Endothelial cell of umbilical vein (primary cell): Measurements from ENCODE around the gene PLXNA4. TPM values are rescaled to one million over a fixed set of nuclear protein-coding genes. Genes with fewer than 3 reads are reported as not detected.

Experiments used
- BruUV-seq: library from RNA; stranded (reverse); fragments of 400-500 nt; replicated peaks from 2 replicates; lab custom pipeline; 2021; lab: Mats Ljungman, UMichigan
- CTCF ChIA-PET: fragments of 300-600, 350-600 bp; sonication (Branson Sonifier 250); formaldehyde crosslinking; loops from one replicate; lab custom pipeline; 2021; ENCODE audit warnings: antibody characterized with exemption, inconsistent platforms; lab: Charles Lee
- POLR2A ChIA-PET: fragments of 300-600, 350-600 bp; sonication (Branson Sonifier 250); formaldehyde crosslinking; loops from one replicate; lab custom pipeline; 2021; ENCODE audit warnings: antibody characterized with exemption, inconsistent platforms; lab: Charles Lee
- DNase-seq: peaks from one replicate; pipeline ENCODE4 v3.0.0-alpha.2; 2011; ENCODE audit warnings: low read depth, low spot score
- FAIRE-seq: peaks from 2 replicates; lab custom pipeline; 2011; peaks lifted over from hg19 to GRCh38; lab: Jason Lieb, UNC
- H2AFZ ChIP-seq: 2 replicates; pipeline ENCODE4 v1.6.0; 2012; ENCODE audit warnings: low read depth, low read length, control low read depth, inconsistent platforms
- H3K27ac ChIP-seq: 2 replicates; pipeline ENCODE4 v1.5.1; 2011; ENCODE audit warnings: low read depth, mild to moderate bottlenecking, control low read depth, low read length, moderate library complexity; ENCODE audit not compliant: insufficient read depth
- H3K27me3 ChIP-seq, 2 experiments: 2 replicates each; pipeline versions ENCODE4 v1.6.0 to v1.6.1; 2011; ENCODE audit warnings: low read length in 2 of 2, mixed read lengths in 1 of 2; ENCODE audit not compliant: control insufficient read depth in 2 of 2, insufficient read depth in 2 of 2
- H3K36me3 ChIP-seq, 2 experiments: 2 replicates in 1 of 2; 3 replicates in 1 of 2; pipeline ENCODE4 v1.5.1; 2011; ENCODE audit warnings: low read length in 2 of 2, mild to moderate bottlenecking in 1 of 2, moderate library complexity in 1 of 2; ENCODE audit not compliant: control insufficient read depth in 2 of 2, insufficient read depth in 2 of 2; ENCODE audit errors: extremely low read depth in 1 of 2
- H3K4me1 ChIP-seq: 3 replicates; pipeline ENCODE4 v1.5.1; 2011; ENCODE audit warnings: mild to moderate bottlenecking, low read length; ENCODE audit not compliant: control insufficient read depth, insufficient read depth; ENCODE audit errors: extremely low read depth
- H3K4me2 ChIP-seq: 2 replicates; pipeline ENCODE4 v1.6.1; 2011; ENCODE audit warnings: low read length, control low read depth, mixed read lengths; ENCODE audit not compliant: insufficient read depth
- H3K4me3 ChIP-seq, 3 experiments: fragments of 200-600 bp in 1 of 3; sonication (generic), shearing (Covaris generic) in 1 of 3; replicated peaks in 1 of 3; 2 replicates each; pipeline ENCODE4 v1.5.1; 2011 to 2016; ENCODE audit warnings: control low read depth in 3 of 3, low read length in 3 of 3, mild to moderate bottlenecking in 2 of 3, inconsistent platforms in 1 of 3, low read depth in 1 of 3, moderate library complexity in 1 of 3; ENCODE audit not compliant: insufficient read depth in 1 of 3
- H3K79me2 ChIP-seq: 2 replicates; pipeline ENCODE4 v1.6.0; 2012; ENCODE audit warnings: low read length, inconsistent platforms; ENCODE audit not compliant: control insufficient read depth, insufficient read depth
- H3K9ac ChIP-seq: replicated peaks from 2 replicates; pipeline ENCODE3; 2011; ENCODE audit warnings: low read length, control low read depth; ENCODE audit not compliant: insufficient read depth; ENCODE audit errors: extremely low read depth
- H3K9me1 ChIP-seq: replicated peaks from 3 replicates; pipeline ENCODE4 v1.6.0; 2011; ENCODE audit warnings: mild to moderate bottlenecking, low read length; ENCODE audit not compliant: control insufficient read depth, insufficient read depth; ENCODE audit errors: extremely low read depth
- H3K9me3 ChIP-seq: replicated peaks from 2 replicates; pipeline ENCODE4 v1.5.1; 2012; ENCODE audit warnings: low read length, inconsistent platforms; ENCODE audit not compliant: control insufficient read depth, insufficient read depth
- H4K20me1 ChIP-seq: replicated peaks from 2 replicates; pipeline ENCODE3; 2011; ENCODE audit warnings: mild to moderate bottlenecking, low read length; ENCODE audit not compliant: control insufficient read depth, insufficient read depth; ENCODE audit errors: extremely low read depth
- CTCF ChIP-seq, 2 donors: IDR thresholded peaks; 1 replicate in 1 of 2; 2 replicates in 1 of 2; pipeline ENCODE4 v1.5.1; 2011; ENCODE audit warnings: low read length in 2 of 2, mild to moderate bottlenecking in 2 of 2, moderate library complexity in 2 of 2, control low read depth in 1 of 2, inconsistent platforms in 1 of 2, low read depth in 1 of 2; ENCODE audit not compliant: insufficient read depth in 1 of 2; ENCODE audit errors: extremely low read depth in 1 of 2
- EZH2 ChIP-seq: IDR thresholded peaks from 2 replicates; pipeline ENCODE4 v1.6.1; 2012; ENCODE audit warnings: borderline replicate concordance, low read depth, mild to moderate bottlenecking, moderate library complexity, low read length, inconsistent platforms; ENCODE audit not compliant: severe bottlenecking
- FOS ChIP-seq: IDR thresholded peaks from 2 replicates; pipeline ENCODE4 v1.6.1; 2011; ENCODE audit warnings: mild to moderate bottlenecking, low read length, moderate library complexity, borderline replicate concordance; ENCODE audit not compliant: insufficient read depth
- GATA2 ChIP-seq: IDR thresholded peaks from 2 replicates; pipeline ENCODE4 v1.7.0; 2011; ENCODE audit warnings: low read depth, mild to moderate bottlenecking, moderate library complexity, mixed read lengths, low read length; ENCODE audit not compliant: insufficient read length, insufficient read depth
- JUN ChIP-seq: IDR thresholded peaks from 2 replicates; pipeline ENCODE4 v1.6.1; 2011; ENCODE audit warnings: borderline replicate concordance, low read depth; ENCODE audit not compliant: insufficient read length, insufficient read depth
- MAX ChIP-seq: IDR thresholded peaks from 2 replicates; pipeline ENCODE4 v1.6.1; 2011; ENCODE audit not compliant: insufficient read depth, insufficient read length
- MYC ChIP-seq: IDR thresholded peaks from one replicate; pipeline ENCODE4 v1.6.1; 2011; ENCODE audit warnings: mild to moderate bottlenecking, low read depth, low read length
- POLR2A ChIP-seq: IDR thresholded peaks from 2 replicates; pipeline ENCODE4 v1.6.1; 2012; ENCODE audit warnings: low read depth, mild to moderate bottlenecking, control low read depth, low read length
- POLR2AphosphoS5 ChIP-seq: IDR thresholded peaks from 2 replicates; pipeline ENCODE4 v1.6.1; 2012; ENCODE audit warnings: low read depth, mild to moderate bottlenecking, control low read depth, low read length, moderate library complexity; ENCODE audit not compliant: insufficient read depth
- dilution Hi-C: fragments of 300-500 bp; cut with MboI; formaldehyde crosslinking; loops from one replicate; pipeline ENCODE4 v1.15.0; 2019; ENCODE audit warnings: low sequenced_read_pairs; ENCODE audit not compliant: extremely low pct_ligation_motif_present
- intact Hi-C: fragments of 100-400 bp; cut with micrococcal nuclease; formaldehyde crosslinking; loops from one replicate; pipeline ENCODE4 v1.10.0; 2022
- polyA plus RNA-seq, 4 experiments: library from polyadenylated mRNA; depleted of rRNA in 3 of 4; stranded (reverse) in 3 of 4; unstranded in 1 of 4; fragments of >200 nt; gene quantifications; 2 replicates each; pipeline versions ENCODE4 v1.2.1 to v1.2.3, GENCODE V29; 2011 to 2012; ENCODE audit warnings: missing spikeins in 1 of 4
- total RNA-seq: library from RNA; stranded (reverse); gene quantifications from 2 replicates; pipeline ENCODE4 v1.2.3, GENCODE V29; 2021

Gene PLXNA4
- total and polyA plus RNA-seq, 2 donors (not counting 3 experiments of a cell fraction or from before 2014, with no cell fraction given), result 12.1 to 20.4 TPM

- Histone ChIP-seq H3K27ac (no peak overlapping the region), H3K4me2 (no peak overlapping the region), H3K9me3 (no peaks in the 10 kb centered on the region), H3K79me2 (no peaks in the 10 kb centered on the region), H3K9me1 (no peaks in the 10 kb centered on the region), H4K20me1 (no peaks in the 10 kb centered on the region), H3K4me3 (no peak overlapping the region), H3K9ac (no peak overlapping the region), H3K27me3 (no peaks in the 10 kb centered on the region), H2AFZ (no peak overlapping the region), H3K4me1 (no peaks in the 10 kb centered on the region), H3K36me3 (no peaks in the 10 kb centered on the region)
- ChIA-PET CTCF (interaction anchor here (2.4 kb wide), 1 partner anchor 12 kb away, joined by 8 read pairs; no protein-coding TSS in a partner anchor), POLR2A (no interaction called here)
- no peak for DNase-seq
- dilution Hi-C loops (no loop called here), intact Hi-C loops (no loop called here)
- BruUV-seq, result no TSS peak
- no peak for TF ChIP-seq MAX
- TF ChIP-seq EZH2, result no peak
- no peak for TF ChIP-seq GATA2
- TF ChIP-seq CTCF (IDR thresholded peaks at IDR 0.05; ENCODE audit: extremely low read depth in 1 of 2, insufficient read depth in 1 of 2, low read depth in 1 of 2, low read length in 2 of 2), result no peak
- no peak for TF ChIP-seq POLR2AphosphoS5
- no peak for TF ChIP-seq POLR2A
- TF ChIP-seq FOS, result no peak
- no peak for TF ChIP-seq MYC
- no peak for TF ChIP-seq JUN
- no peak for FAIRE-seq
Observed at GRCh38 chr7:132528695-132529094, 47.6 kb downstream of the PLXNA4 start.
